Measurements from ENCODE around the gene RPS14. TPM values are rescaled to one million over a fixed set of nuclear protein-coding genes. Genes with fewer than 3 reads are reported as not detected.
"Not testable (repeated sequence)": the region's sequence is repeated elsewhere in the genome, so short reads cannot be mapped to it uniquely, and the experiment has no call there.

RPS14 gene
- total RNA-seq, 1 donor from 2014 or later = 1,578 TPM

DNA sequence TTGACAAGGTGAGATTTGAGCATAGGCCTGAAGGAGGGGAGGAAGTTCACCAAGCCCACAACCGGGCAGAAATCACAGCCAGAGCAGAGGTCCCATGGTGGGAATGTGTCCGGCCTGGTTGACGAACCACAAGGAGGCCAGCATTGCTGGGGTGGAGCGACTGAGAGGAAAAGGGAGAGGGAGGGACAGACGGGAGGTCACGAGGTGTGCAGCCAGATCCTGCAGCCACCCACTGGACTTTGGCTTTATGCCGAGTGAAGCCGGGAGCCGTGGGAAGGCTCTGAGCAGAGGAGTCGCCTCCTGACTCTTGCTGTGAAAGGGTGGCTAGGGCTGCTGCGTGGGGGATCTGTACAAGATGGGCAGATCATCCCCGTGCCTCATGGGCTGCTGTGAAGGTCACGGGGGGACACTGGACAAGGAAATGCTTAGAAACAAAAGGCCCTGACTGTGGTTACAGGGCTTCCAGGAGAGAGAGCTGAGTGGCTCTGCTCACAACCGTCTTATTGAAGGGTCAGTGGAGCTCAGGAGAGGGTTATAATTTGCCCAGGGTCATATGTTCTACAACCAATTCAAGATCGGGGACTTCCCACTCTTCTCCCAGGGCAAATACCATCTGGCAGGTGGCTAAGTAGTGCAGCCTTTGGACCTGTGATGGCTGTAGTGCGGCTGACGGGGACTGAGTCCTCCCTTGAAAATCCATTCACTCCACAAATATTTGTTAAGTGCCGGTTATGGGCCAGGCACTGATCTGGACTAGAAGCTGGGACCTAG lies 21.2 kb downstream of the RPS14 start:
- DNase-seq (peak; percentile 72), ATAC-seq (peak; percentile 76)
- TF ChIP-seq, protein P1, sequence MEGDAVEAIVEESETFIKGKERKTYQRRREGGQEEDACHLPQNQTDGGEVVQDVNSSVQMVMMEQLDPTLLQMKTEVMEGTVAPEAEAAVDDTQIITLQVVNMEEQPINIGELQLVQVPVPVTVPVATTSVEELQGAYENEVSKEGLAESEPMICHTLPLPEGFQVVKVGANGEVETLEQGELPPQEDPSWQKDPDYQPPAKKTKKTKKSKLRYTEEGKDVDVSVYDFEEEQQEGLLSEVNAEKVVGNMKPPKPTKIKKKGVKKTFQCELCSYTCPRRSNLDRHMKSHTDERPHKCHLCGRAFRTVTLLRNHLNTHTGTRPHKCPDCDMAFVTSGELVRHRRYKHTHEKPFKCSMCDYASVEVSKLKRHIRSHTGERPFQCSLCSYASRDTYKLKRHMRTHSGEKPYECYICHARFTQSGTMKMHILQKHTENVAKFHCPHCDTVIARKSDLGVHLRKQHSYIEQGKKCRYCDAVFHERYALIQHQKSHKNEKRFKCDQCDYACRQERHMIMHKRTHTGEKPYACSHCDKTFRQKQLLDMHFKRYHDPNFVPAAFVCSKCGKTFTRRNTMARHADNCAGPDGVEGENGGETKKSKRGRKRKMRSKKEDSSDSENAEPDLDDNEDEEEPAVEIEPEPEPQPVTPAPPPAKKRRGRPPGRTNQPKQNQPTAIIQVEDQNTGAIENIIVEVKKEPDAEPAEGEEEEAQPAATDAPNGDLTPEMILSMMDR (IDR thresholded peaks at IDR 0.05) = no peak
- Histone ChIP-seq H3K4me3 (no peak overlapping the region), H3K36me3 (no peaks in the 10 kb centered on the region), H3K4me1 (no peaks in the 10 kb centered on the region), H3K9me3 (no peaks in the 10 kb centered on the region), H3K27ac (peak overlapping the region; percentile 24), H3K27me3 (no peaks in the 10 kb centered on the region)
- intact Hi-C loops (cut with DNase I) = no loop called here

DNA sequence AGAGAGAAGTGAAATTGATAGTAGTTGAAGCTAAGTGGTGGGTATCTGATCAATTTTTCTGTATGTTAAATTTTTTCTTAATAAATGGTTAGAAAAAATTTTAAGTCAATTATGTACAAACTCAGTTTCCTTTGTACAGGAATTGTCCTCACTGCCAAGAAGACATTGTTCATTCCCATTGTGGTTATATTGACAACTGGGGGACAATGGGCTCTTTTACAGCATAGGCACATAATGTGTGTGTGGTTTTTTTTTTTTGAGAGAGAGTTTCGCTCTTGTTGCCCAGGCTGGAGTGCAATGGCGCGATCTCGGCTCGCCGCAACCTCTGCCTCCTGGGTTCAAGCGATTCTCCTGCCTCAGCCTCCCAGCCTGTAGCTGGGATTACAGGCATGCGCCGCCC lies 23.4 kb downstream of the RPS14 start:
- H3K36me3 ChIP-seq; H3K4me3 ChIP-seq; DNase-seq; H3K9me3 ChIP-seq; H3K27ac ChIP-seq; intact Hi-C loops (cut with DNase I); H3K4me1 ChIP-seq; H3K27me3 ChIP-seq; ATAC-seq: not testable (repeated sequence)

DNA sequence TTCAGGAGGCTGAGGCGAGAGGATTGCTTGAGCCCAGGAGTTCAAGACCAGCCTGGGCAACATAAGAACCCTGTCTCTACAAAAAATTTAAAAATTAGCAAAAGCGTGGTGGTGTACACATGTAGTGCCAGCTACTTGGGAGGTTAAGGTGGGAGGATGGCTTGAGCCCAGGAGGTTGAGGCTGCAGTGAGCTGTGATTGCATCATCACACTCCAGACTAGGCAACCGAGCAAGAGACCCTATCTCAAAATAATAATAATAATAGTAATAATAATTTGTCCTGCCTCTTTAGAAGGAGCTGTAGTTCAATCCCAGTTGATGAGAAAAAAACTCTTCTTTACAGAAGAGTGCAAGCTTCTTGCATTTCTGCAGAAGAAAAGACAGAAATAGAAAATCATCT lies 26.8 kb downstream of the RPS14 start:
- Histone ChIP-seq H3K4me1 (no peaks in the 10 kb centered on the region), H3K4me3 (no peak overlapping the region), H3K27me3 (no peaks in the 10 kb centered on the region), H3K27ac (no peak overlapping the region), H3K36me3 (no peaks in the 10 kb centered on the region), H3K9me3 (no peaks in the 10 kb centered on the region)
- DNase-seq = no peak
- TF ChIP-seq, protein P1 (IDR thresholded peaks at IDR 0.05) = no peak
- no peak for ATAC-seq
- intact Hi-C loops (cut with DNase I) = no loop called here

DNA sequence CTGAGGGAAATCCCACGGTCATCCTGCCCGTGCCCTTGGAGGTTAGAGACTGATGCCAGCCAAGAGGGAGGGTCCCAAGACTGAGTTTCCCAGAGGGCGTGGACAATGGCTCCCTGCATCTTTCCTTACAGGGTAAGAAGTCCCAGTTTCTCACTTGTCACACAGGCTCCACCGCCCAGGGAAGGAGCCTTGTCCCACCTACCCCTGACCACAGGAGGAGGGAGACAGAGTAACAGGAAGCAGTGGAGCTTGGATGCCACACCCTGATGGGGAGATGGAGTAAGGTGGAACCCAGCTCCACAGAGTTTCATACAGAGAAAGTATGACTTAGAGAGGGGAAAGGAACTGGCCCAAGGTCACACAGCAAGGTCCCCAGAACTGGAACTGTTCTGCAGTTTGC lies 27.5 kb downstream of the RPS14 start:
- ATAC-seq (no peak), DNase-seq (peak; percentile 27)
- H3K27ac ChIP-seq = no peak overlapping the region
- H3K9me3 ChIP-seq = no peaks in the 10 kb centered on the region
- intact Hi-C loops (cut with DNase I) = no loop called here
- TF ChIP-seq, protein P1 (IDR thresholded peaks at IDR 0.05) = no peak
- H3K27me3 ChIP-seq = no peaks in the 10 kb centered on the region
- no peak overlapping the region for H3K4me3 ChIP-seq
- H3K4me1 ChIP-seq = no peaks in the 10 kb centered on the region
- no peaks in the 10 kb centered on the region for H3K36me3 ChIP-seq

DNA sequence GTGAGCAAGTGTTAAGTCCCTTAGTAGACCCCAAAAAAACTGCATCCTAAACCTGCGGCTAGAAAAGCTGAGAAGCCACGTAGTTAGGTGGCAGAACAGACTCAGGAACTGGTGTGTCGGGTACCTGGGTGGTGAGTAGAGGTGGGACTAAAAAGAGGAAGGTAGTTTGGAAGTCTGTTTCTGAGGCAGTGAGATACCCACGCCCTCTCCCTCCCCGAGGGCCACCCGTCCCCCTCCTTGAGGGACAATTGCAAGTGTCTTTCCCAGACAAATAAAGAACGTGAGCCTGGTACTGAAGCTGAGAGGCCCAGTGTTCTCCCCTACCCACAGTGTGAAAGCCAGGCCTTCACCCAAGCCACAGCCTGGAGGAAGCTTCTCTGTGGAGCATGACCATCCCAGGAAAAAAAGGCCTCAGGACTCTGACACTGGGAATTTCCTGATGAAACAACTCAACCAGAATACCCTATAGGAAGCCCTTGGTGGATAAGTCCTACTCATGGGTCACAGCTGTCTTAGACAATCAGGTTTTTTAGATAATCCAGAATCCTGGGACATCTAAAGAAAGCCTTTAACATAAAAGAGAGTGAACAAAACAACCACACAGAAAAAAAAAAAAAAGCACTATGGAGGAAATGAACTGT lies 29.8 kb downstream of the RPS14 start:
- ATAC-seq (peak; percentile 27), DNase-seq (peak; percentile 10)
- TF ChIP-seq, protein P1 (IDR thresholded peaks at IDR 0.05) = no peak
- Histone ChIP-seq H3K9me3 (no peaks in the 10 kb centered on the region), H3K4me3 (no peak overlapping the region), H3K36me3 (no peaks in the 10 kb centered on the region), H3K27ac (no peak overlapping the region), H3K27me3 (no peaks in the 10 kb centered on the region), H3K4me1 (no peaks in the 10 kb centered on the region)
- intact Hi-C loops (cut with DNase I) = no loop called here

DNA sequence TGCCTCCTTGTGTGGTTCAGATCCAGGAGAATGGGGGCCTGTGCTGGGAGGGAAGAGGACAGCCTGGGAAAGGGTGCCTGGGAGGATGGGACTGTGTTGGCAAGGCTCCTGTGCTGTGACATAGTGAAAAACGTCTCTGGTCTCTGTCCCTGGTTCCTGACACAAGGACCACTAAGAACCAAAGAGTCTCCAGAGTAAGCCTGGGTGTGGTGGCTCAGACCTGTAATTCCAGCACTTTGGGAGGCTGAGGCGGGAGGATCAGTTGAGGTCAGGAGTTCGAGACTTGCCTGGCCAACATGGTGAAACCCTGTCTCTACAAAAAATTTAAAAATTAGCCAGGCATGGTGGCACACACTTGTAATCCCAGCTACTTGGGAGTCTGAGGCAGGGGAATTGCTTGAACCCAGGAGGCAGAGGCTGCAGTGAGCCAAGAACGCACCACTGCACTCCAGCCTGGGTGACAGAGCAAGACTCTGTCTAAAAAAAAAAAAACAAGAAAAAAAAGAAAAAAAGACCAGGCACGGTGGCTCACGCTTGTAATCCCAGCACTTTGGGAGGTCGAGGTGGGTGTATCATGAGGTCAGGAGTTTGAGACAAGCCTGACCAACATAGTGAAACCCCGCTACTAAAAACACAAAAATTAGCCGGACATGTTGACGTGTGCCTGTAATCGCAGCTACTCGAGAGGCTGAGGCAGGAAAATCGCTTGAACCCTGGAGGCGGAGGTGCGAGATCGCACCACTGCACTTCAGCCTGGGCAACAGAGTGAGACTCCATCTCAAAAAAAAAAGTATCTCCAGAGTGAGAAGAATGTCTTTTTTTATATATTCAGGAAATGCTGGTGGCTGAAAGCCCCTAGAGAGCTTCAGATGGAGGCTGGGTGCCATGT lies 35.4 kb downstream of the RPS14 start:
- intact Hi-C loops (cut with DNase I); H3K27me3 ChIP-seq; H3K36me3 ChIP-seq; H3K4me3 ChIP-seq; ATAC-seq; H3K9me3 ChIP-seq: not testable (repeated sequence)
- peaks cover 17% of the 10 kb centered on the region for H3K4me1 ChIP-seq
- DNase-seq = peak; percentile 50
- peak overlapping the region; percentile 97 for H3K27ac ChIP-seq
